ENCODE results near the gene SPTLC3. TPM values are rescaled to one million over a fixed set of nuclear protein-coding genes. Genes with fewer than 3 reads are reported as not detected.
"Not testable (repeated sequence)": the region's sequence is repeated elsewhere in the genome, so short reads cannot be mapped to it uniquely, and the experiment has no call there.

Gene SPTLC3
- total RNA-seq, 1 donor from 2014 or later = 4.6 TPM

DNA sequence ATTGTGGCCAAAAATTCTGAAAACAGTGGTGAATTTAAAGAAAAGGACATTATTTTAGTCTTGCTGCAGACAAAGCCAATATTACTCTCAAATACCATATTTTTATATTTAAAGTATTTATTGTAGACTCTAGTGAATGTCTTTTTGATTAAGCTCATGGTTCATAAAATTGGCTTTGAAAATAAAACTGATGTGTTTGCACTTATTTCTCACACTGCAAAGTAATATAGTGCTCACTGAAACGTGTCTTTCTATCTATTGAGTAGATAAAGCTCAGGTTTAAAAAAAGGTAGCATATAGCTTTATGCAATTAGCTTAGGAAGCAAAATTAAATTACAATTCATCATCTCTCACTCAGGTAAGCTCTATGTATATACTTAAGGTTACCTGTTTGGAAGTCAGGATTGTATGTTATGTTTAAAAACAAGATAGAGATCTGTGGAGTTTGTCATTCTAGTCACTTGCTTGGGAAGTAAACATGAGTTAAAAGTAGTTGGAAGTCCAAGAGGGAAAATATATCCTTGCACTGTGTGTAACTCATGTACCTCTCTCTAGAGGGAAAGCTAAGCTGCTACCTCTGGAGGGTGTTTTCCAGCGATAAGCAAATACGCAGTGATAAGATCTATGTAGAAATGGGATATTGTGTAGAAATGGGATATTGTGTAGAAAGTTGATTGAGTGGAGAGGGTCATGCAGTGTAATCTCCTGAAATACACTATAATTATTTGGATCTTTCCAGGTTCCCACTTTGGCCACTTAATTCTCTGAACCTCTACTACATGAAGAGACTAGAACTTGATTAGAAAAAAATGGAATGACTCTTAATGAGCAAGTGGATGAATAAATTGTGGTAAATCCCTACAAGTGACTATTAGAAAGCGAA lies 29.9 kb upstream of the SPTLC3 start:
- no peaks in the 10 kb centered on the region for H3K4me1 ChIP-seq
- H3K4me3 ChIP-seq = no peak overlapping the region
- H3K9me3 ChIP-seq = no peaks in the 10 kb centered on the region
- DNase-seq (ENCODE audit: low spot score in 2 of 2) = no peak
- TF ChIP-seq, protein P1, sequence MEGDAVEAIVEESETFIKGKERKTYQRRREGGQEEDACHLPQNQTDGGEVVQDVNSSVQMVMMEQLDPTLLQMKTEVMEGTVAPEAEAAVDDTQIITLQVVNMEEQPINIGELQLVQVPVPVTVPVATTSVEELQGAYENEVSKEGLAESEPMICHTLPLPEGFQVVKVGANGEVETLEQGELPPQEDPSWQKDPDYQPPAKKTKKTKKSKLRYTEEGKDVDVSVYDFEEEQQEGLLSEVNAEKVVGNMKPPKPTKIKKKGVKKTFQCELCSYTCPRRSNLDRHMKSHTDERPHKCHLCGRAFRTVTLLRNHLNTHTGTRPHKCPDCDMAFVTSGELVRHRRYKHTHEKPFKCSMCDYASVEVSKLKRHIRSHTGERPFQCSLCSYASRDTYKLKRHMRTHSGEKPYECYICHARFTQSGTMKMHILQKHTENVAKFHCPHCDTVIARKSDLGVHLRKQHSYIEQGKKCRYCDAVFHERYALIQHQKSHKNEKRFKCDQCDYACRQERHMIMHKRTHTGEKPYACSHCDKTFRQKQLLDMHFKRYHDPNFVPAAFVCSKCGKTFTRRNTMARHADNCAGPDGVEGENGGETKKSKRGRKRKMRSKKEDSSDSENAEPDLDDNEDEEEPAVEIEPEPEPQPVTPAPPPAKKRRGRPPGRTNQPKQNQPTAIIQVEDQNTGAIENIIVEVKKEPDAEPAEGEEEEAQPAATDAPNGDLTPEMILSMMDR (IDR thresholded peaks at IDR 0.05) = no peak
- H3K27me3 ChIP-seq = no peaks in the 10 kb centered on the region
- intact Hi-C loops (cut with DNase I) = no loop called here
- H3K27ac ChIP-seq = no peak overlapping the region
- no peaks in the 10 kb centered on the region for H3K36me3 ChIP-seq

- H3K27me3 ChIP-seq; H3K9me3 ChIP-seq; intact Hi-C loops (cut with DNase I); DNase-seq (ENCODE audit: low spot score in 2 of 2); H3K36me3 ChIP-seq; H3K27ac ChIP-seq; H3K4me3 ChIP-seq; H3K4me1 ChIP-seq: not testable (repeated sequence)
Observed at GRCh38 chr20:12979713-12980112, 29.1 kb upstream of the SPTLC3 start.

- Histone ChIP-seq H3K27ac (no peak overlapping the region), H3K9me3 (no peaks in the 10 kb centered on the region), H3K4me1 (no peaks in the 10 kb centered on the region), H3K27me3 (no peaks in the 10 kb centered on the region), H3K4me3 (no peak overlapping the region), H3K36me3 (no peaks in the 10 kb centered on the region)
- no peak for DNase-seq (ENCODE audit: low spot score in 2 of 2)
- TF ChIP-seq, protein P1 (IDR thresholded peaks at IDR 0.05) = no peak
- intact Hi-C loops (cut with DNase I) = no loop called here
Observed at GRCh38 chr20:12982098-12982497, 26.7 kb upstream of the SPTLC3 start.

DNA sequence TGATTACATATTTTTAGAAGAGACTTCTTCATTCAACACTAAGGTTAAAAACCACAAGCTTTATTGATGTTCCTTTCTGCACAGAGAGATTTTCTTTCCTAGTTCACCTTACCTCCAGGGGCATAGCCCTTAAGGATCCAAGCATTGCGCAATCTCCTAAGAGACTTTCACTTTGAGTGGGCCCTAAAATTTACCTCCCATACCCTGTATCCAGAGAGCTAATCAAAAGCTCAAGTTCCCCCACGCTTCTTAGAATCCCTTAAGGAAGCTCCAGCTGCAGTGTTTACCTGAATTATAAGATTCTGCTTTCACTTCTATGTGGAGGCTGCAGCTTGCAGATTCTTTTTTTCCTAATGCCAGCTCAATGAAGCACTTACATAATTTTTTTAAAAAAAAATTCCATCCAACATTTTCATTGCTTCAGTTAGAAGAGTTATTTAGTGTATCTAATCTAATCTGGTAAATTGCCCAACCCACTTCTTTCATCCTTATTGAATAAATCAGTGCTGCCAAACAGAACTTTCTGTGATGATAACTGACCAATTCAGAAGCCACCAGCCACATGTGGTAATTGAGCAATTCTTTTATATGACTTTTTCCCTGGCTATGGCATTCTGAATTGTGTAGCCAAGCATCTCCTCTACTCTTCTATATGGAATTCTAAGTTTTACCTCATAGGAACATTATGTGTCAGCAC lies 24.6 kb upstream of the SPTLC3 start:
- H3K27me3 ChIP-seq = no peaks in the 10 kb centered on the region
- H3K9me3 ChIP-seq = no peaks in the 10 kb centered on the region
- intact Hi-C loops (cut with DNase I) = no loop called here
- no peaks in the 10 kb centered on the region for H3K36me3 ChIP-seq
- no peak for DNase-seq (ENCODE audit: low spot score in 2 of 2)
- no peaks in the 10 kb centered on the region for H3K4me1 ChIP-seq
- TF ChIP-seq, protein P1 (IDR thresholded peaks at IDR 0.05) = no peak
- H3K27ac ChIP-seq = no peak overlapping the region
- H3K4me3 ChIP-seq = no peak overlapping the region

DNA sequence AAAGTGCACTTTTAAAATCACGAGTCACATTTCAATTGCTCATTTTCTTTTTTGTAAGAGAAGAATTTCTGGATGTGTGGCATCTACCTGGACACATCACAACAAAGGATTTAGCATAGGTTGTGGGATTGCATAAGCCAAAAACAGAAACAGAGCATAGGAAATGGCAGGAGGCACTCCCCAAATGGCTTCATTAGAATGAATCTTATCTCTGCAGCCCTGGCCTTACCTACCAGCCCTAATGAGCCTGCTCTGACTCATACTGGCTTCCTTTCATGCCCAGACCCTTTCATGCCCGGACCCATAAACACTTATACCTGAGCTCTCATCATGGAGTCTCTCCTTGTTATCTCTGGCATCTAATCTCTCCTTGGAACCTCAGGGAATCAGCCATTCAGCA lies 23.9 kb upstream of the SPTLC3 start:
- no peaks in the 10 kb centered on the region for H3K27me3 ChIP-seq
- no peak for DNase-seq (ENCODE audit: low spot score in 2 of 2)
- H3K4me1 ChIP-seq = no peaks in the 10 kb centered on the region
- H3K27ac ChIP-seq = no peak overlapping the region
- H3K36me3 ChIP-seq = no peaks in the 10 kb centered on the region
- TF ChIP-seq, protein P1 (IDR thresholded peaks at IDR 0.05) = no peak
- no peak overlapping the region for H3K4me3 ChIP-seq
- H3K9me3 ChIP-seq = no peaks in the 10 kb centered on the region
- intact Hi-C loops (cut with DNase I) = no loop called here

DNA sequence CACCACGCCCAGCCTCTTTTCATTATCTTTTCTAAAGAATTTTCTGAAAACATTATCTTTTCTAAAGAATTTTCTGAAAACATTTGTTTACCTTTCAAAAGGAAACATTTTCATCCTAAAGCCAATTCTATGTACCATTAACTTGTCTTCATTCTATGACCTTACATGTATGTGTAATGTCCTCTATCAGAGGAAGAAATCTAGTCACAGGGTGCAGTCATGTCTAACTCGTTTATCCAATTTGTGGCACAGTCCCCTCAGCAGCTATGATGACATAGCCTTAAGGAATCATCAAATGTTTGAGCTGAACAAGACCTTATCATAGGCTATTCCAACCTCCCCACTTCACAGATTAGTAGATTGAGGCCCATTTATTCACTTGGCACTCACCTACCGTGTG lies 21.5 kb upstream of the SPTLC3 start:
- Histone ChIP-seq H3K9me3 (no peaks in the 10 kb centered on the region), H3K4me3 (no peak overlapping the region), H3K4me1 (no peaks in the 10 kb centered on the region), H3K27ac (no peak overlapping the region), H3K36me3 (no peaks in the 10 kb centered on the region), H3K27me3 (no peaks in the 10 kb centered on the region)
- TF ChIP-seq, protein P1 (IDR thresholded peaks at IDR 0.05) = no peak
- DNase-seq (ENCODE audit: low spot score in 2 of 2) = no peak
- intact Hi-C loops (cut with DNase I) = no loop called here

All from ascending aorta (tissue), 2 donors.